OCI-LY1 (cell line): ENCODE results near the gene UBQLN3.

ENCODE experiments used
- H2AFZ ChIP-seq: fragments of 200-600 bp; sonication (generic), shearing (Covaris generic); 2 replicates; pipeline ENCODE4 v1.6.0; 2014; ENCODE audit warnings: antibody characterized with exemption, mild to moderate bottlenecking, low read length
- H3F3A ChIP-seq: fragments of 200-600 bp; sonication (generic), shearing (Covaris generic); 2 replicates; pipeline ENCODE4 v1.6.0; 2014; ENCODE audit warnings: mild to moderate bottlenecking, antibody characterized with exemption, low read length, moderate library complexity; ENCODE audit not compliant: insufficient read depth
- H3K27ac ChIP-seq: fragments of 200-600 bp; sonication (generic); 2 replicates; pipeline ENCODE4 v1.5.1; 2014; ENCODE audit warnings: low read length, mixed run types, mild to moderate bottlenecking, low read depth; ENCODE audit not compliant: poor library complexity, severe bottlenecking
- H3K27me3 ChIP-seq: fragments of 200-600 bp; sonication (generic); 2 replicates; pipeline ENCODE4 v1.6.0; 2014; ENCODE audit warnings: antibody characterized with exemption, mild to moderate bottlenecking, low read length, moderate library complexity; ENCODE audit not compliant: insufficient read depth
- H3K36me3 ChIP-seq: fragments of 200-600 bp; sonication (generic); 2 replicates; pipeline ENCODE4 v1.6.1; 2014; ENCODE audit warnings: mild to moderate bottlenecking, antibody characterized with exemption, low read length, moderate library complexity, mixed read lengths; ENCODE audit not compliant: insufficient read depth
- H3K4me1 ChIP-seq: fragments of 200-600 bp; sonication (generic); 2 replicates; pipeline ENCODE4 v1.5.1; 2014; ENCODE audit warnings: mild to moderate bottlenecking, low read length, moderate library complexity; ENCODE audit not compliant: insufficient read depth, severe bottlenecking
- H3K4me2 ChIP-seq: fragments of 200-600 bp; sonication (generic), shearing (Covaris generic); 2 replicates; pipeline ENCODE4 v1.6.1; 2014; ENCODE audit warnings: low read length
- H3K4me3 ChIP-seq: fragments of 200-600 bp; sonication (generic); 2 replicates; pipeline ENCODE4 v1.5.1; 2014; ENCODE audit warnings: low read length, low read depth, mild to moderate bottlenecking, mixed read lengths; ENCODE audit not compliant: poor library complexity, severe bottlenecking
- H3K79me2 ChIP-seq: fragments of 200-600 bp; shearing (Covaris generic); 2 replicates; pipeline ENCODE4 v1.6.1; 2016; ENCODE audit warnings: mixed run types, low read length, mixed read lengths; ENCODE audit not compliant: insufficient read depth
- H3K9ac ChIP-seq: fragments of 200-600 bp; sonication (generic), shearing (Covaris generic); 2 replicates; pipeline ENCODE4 v1.6.1; 2014; ENCODE audit warnings: mild to moderate bottlenecking, low read length, mixed read lengths
- H3K9me2 ChIP-seq: fragments of 200-600 bp; sonication (generic), shearing (Covaris generic); 2 replicates; pipeline ENCODE4 v1.6.1; 2014; ENCODE audit warnings: low read depth, mild to moderate bottlenecking, low read length, mixed read lengths
- H3K9me3 ChIP-seq: fragments of 200-600 bp; shearing (Covaris generic); 2 replicates; pipeline ENCODE4 v1.6.1; 2014; ENCODE audit warnings: low read length, mixed read lengths
- H4K20me1 ChIP-seq: fragments of 200-600 bp; sonication (generic), shearing (Covaris generic); 2 replicates; pipeline ENCODE4 v1.6.0; 2016; ENCODE audit warnings: mild to moderate bottlenecking, low read length; ENCODE audit not compliant: insufficient read depth
- EZH2 ChIP-seq: fragments of 200-600 bp; sonication (generic), shearing (Covaris generic); IDR thresholded peaks from 2 replicates; pipeline ENCODE4 v1.8.0; 2017; ENCODE audit warnings: borderline replicate concordance, mixed run types, mild to moderate bottlenecking, antibody characterized with exemption, low read length, moderate library complexity, mixed read lengths
- TF ChIP-seq, protein P1 (sequence below): fragments of 200-600 bp; sonication (generic), shearing (Covaris generic); IDR thresholded peaks from 2 replicates; pipeline ENCODE4 v1.5.1; 2017; ENCODE audit warnings: mild to moderate bottlenecking, antibody characterized with exemption, low read length, moderate library complexity, mixed read lengths

The UBQLN3 gene

DNA sequence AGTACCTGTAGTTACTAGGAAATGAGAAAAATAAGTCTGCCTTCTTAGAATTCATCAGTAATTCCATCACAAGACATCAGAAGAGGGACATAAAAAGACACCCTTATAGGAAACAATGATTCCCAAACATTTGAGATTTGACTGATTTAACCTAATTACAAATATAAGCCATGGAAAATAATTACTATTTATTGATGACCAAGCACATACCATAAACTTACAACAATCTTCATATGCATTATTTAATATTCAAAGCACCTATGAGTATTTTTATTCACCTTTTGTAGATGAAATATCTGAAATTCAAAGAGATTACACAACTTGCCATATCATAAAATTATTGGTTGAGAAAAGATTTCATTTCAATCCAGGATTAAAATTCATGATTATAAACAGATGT lies 35.8 kb downstream of the UBQLN3 start:
- H3K4me3 ChIP-seq, result no peak overlapping the region
- no peak for TF ChIP-seq EZH2
- TF ChIP-seq, protein P1, sequence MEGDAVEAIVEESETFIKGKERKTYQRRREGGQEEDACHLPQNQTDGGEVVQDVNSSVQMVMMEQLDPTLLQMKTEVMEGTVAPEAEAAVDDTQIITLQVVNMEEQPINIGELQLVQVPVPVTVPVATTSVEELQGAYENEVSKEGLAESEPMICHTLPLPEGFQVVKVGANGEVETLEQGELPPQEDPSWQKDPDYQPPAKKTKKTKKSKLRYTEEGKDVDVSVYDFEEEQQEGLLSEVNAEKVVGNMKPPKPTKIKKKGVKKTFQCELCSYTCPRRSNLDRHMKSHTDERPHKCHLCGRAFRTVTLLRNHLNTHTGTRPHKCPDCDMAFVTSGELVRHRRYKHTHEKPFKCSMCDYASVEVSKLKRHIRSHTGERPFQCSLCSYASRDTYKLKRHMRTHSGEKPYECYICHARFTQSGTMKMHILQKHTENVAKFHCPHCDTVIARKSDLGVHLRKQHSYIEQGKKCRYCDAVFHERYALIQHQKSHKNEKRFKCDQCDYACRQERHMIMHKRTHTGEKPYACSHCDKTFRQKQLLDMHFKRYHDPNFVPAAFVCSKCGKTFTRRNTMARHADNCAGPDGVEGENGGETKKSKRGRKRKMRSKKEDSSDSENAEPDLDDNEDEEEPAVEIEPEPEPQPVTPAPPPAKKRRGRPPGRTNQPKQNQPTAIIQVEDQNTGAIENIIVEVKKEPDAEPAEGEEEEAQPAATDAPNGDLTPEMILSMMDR, result no peak
- no peaks in the 10 kb centered on the region for H3K27me3 ChIP-seq
- H3K79me2 ChIP-seq, result no peaks in the 10 kb centered on the region
- no peaks in the 10 kb centered on the region for H3K4me1 ChIP-seq
- no peak overlapping the region for H2AFZ ChIP-seq
- H4K20me1 ChIP-seq, result no peaks in the 10 kb centered on the region
- no peak overlapping the region for H3K27ac ChIP-seq
- no peak overlapping the region for H3K4me2 ChIP-seq
- H3K9me2 ChIP-seq, result no peaks in the 10 kb centered on the region
- H3K9ac ChIP-seq, result no peak overlapping the region
- H3F3A ChIP-seq, result no peaks in the 10 kb centered on the region
- H3K9me3 ChIP-seq, result no peaks in the 10 kb centered on the region
- H3K36me3 ChIP-seq, result no peaks in the 10 kb centered on the region

GRCh38 chr11:5467527-5467926 lies 42.2 kb downstream of the UBQLN3 start:
- Histone ChIP-seq H3K27me3 (no peaks in the 10 kb centered on the region), H3K9ac (no peak overlapping the region), H3K36me3 (no peaks in the 10 kb centered on the region), H3K9me2 (no peaks in the 10 kb centered on the region), H3K27ac (no peak overlapping the region), H3F3A (no peaks in the 10 kb centered on the region), H3K79me2 (no peaks in the 10 kb centered on the region), H2AFZ (no peak overlapping the region), H3K4me1 (no peaks in the 10 kb centered on the region), H4K20me1 (no peaks in the 10 kb centered on the region), H3K9me3 (no peaks in the 10 kb centered on the region), H3K4me2 (no peak overlapping the region), H3K4me3 (no peak overlapping the region)
- TF ChIP-seq EZH2, result no peak
- TF ChIP-seq, protein P1, result no peak

DNA sequence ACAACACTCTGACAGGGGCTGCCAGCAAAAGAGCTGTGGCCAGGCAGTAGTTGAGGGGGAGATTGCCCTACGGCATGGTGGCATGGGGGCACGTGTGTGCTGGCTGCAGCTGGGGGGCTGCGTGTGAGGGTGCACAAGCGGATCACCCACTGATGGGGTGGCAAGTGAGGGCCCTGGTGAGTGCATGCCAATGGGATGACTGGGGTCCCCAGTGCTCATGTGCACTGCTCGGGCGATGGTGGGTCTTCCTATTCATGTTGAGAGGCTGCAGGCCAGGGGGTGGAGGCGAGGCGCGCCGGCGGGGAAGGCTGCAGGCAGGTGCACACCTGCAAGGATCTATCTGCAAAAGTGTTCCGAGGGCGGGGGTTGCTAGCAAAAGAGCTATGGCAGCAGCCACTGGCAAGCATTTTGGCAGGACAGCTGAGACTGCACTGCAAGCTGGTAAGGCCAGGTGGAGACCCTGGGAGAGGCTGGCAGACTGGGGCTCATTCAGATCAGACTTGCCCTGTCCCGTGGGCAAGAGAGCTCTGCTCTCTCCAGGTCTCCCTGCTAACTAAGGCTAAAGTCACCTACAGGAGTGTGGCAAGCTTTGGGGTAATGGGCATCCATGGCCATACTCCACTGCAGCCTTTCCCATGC lies 48.7 kb downstream of the UBQLN3 start:
- no peak overlapping the region for H3K9ac ChIP-seq
- no peak for TF ChIP-seq EZH2
- TF ChIP-seq, protein P1, result no peak
- no peaks in the 10 kb centered on the region for H3K9me3 ChIP-seq
- H3K27me3 ChIP-seq, result no peaks in the 10 kb centered on the region
- no peaks in the 10 kb centered on the region for H3K9me2 ChIP-seq
- no peaks in the 10 kb centered on the region for H3K79me2 ChIP-seq
- H3K4me2 ChIP-seq, result no peak overlapping the region
- H4K20me1 ChIP-seq, result no peaks in the 10 kb centered on the region
- H3K36me3 ChIP-seq, result no peaks in the 10 kb centered on the region
- no peaks in the 10 kb centered on the region for H3F3A ChIP-seq
- no peak overlapping the region for H3K27ac ChIP-seq
- no peaks in the 10 kb centered on the region for H3K4me1 ChIP-seq
- H3K4me3 ChIP-seq, result no peak overlapping the region
- H2AFZ ChIP-seq, result no peak overlapping the region
